ENCODE data around the gene STK10. TPM values are rescaled to one million over a fixed set of nuclear protein-coding genes. Genes with fewer than 3 reads are reported as not detected.

Gene STK10
- total and polyA plus RNA-seq, 9 of the 15 experiments (the other 6 are each of a cell fraction or from before 2014, with no cell fraction given) = 0.30 to 6.7 (median 2.4) TPM

DNA sequence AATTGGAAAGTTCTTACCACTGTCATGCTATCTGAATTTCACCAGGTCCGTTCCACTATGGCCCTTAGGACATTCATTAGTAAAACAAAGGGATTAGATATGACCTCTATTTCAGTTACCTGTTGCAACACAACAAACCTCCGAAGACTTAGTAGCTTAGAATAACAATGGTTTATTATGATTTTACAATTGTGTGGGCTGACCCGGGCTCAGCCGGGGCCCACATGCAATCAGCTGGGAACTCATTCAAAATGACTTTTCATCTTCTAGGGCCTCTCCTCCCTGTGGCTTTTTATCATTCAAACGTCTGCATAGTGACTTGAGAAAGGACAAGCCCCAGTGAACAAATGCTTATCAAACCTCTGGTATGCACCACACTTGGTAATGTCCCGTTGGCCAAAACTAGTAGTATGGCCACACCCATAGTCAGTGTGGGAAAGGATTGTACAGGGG is 179.3 kb downstream of the STK10 start (continued):
- no peak for TF ChIP-seq SMAD4 (CRISPR knock-in tag; conservative IDR thresholded peaks at IDR 0.05)
- TF ChIP-seq MXI1 (IDR thresholded peaks at IDR 0.05; ENCODE audit: low read depth, low read length) = no peak
- TF ChIP-seq BRD9 (IDR thresholded peaks at IDR 0.05; ENCODE audit: low read depth, partially characterized antibody) = no peak
- TF ChIP-seq MYBL2 (IDR thresholded peaks at IDR 0.05; ENCODE audit: low read depth) = no peak
- no peak for TF ChIP-seq MYBL2 (CRISPR knock-in tag; IDR thresholded peaks at IDR 0.05; ENCODE audit: borderline replicate concordance)
- TF ChIP-seq SMARCA4 (IDR thresholded peaks at IDR 0.05) = peak; percentile 45; the same call in 1 of the 2 replicates
- TF ChIP-seq CEBPB (tag; IDR thresholded peaks at IDR 0.05) = peak; percentile 65
- TF ChIP-seq SMAD2 (IDR thresholded peaks at IDR 0.05; ENCODE audit: low read depth, low read length) = no peak
- TF ChIP-seq GTF2F1 (IDR thresholded peaks at IDR 0.05; ENCODE audit: low read depth, low read length) = no peak
- 0 out of 4 replicates have a peak, but pooled peaks of 1 of the 2 experiments have one; percentile 43 for TF ChIP-seq HDAC1 (IDR thresholded peaks at IDR 0.05)
- TF ChIP-seq POLR2AphosphoS5 (IDR thresholded peaks at IDR 0.05; ENCODE audit: control insufficient read depth, insufficient read depth, low read depth, low read length) = peak; percentile 66
- no peak for TF ChIP-seq KLF10 (CRISPR knock-in tag; IDR thresholded peaks at IDR 0.05)
- peak in 1 of 2 experiments; percentile 61; a peak in 1 of 4 replicates for TF ChIP-seq RCOR1 (IDR thresholded peaks at IDR 0.05; ENCODE audit: borderline replicate concordance in 1 of 2, low read depth in 2 of 2, low read length in 2 of 2)
- TF ChIP-seq, protein P1, sequence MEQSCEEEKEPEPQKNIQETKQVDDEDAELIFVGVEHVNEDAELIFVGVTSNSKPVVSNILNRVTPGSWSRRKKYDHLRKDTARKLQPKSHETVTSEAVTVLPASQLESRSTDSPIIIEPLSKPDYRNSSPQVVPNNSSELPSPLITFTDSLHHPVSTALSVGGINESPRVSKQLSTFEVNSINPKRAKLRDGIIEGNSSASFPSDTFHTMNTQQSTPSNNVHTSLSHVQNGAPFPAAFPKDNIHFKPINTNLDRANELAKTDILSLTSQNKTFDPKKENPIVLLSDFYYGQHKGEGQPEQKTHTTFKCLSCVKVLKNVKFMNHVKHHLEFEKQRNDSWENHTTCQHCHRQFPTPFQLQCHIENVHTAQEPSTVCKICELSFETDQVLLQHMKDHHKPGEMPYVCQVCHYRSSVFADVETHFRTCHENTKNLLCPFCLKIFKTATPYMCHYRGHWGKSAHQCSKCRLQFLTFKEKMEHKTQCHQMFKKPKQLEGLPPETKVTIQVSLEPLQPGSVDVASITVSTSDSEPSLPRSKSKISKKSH (CRISPR knock-in tag; IDR thresholded peaks at IDR 0.05) = no peak
- TF ChIP-seq POLR2G (IDR thresholded peaks at IDR 0.05; ENCODE audit: low read depth, low read length) = no peak
- TF ChIP-seq ZNF785 (CRISPR knock-in tag; IDR thresholded peaks at IDR 0.05) = no peak
- TF ChIP-seq, protein P2, sequence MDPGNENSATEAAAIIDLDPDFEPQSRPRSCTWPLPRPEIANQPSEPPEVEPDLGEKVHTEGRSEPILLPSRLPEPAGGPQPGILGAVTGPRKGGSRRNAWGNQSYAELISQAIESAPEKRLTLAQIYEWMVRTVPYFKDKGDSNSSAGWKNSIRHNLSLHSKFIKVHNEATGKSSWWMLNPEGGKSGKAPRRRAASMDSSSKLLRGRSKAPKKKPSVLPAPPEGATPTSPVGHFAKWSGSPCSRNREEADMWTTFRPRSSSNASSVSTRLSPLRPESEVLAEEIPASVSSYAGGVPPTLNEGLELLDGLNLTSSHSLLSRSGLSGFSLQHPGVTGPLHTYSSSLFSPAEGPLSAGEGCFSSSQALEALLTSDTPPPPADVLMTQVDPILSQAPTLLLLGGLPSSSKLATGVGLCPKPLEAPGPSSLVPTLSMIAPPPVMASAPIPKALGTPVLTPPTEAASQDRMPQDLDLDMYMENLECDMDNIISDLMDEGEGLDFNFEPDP (CRISPR knock-in tag; IDR thresholded peaks at IDR 0.05) = no peak
- 0 out of 2 replicates have a peak, but pooled peaks have one; percentile 16 for TF ChIP-seq KLF16 (IDR thresholded peaks at IDR 0.05)
- TF ChIP-seq NCOR1 (IDR thresholded peaks at IDR 0.05) = peak; percentile 63
- TF ChIP-seq RHOXF2B (CRISPR knock-in tag; conservative IDR thresholded peaks at IDR 0.05) = no peak
- peak in 1 of 2 experiments; percentile 55; a peak in 1 of 4 replicates for TF ChIP-seq TEAD1 (CRISPR knock-in tag; IDR thresholded peaks at IDR 0.05)
- no peak for TF ChIP-seq SAFB2 (IDR thresholded peaks at IDR 0.05; ENCODE audit: borderline replicate concordance, low read depth, low read length, severe bottlenecking)
- TF ChIP-seq ARID3B (CRISPR knock-in tag; IDR thresholded peaks at IDR 0.05; ENCODE audit: borderline replicate concordance) = no peak
- peak; percentile 79 for TF ChIP-seq CBFA2T3 (IDR thresholded peaks at IDR 0.05)
- TF ChIP-seq, protein P3, sequence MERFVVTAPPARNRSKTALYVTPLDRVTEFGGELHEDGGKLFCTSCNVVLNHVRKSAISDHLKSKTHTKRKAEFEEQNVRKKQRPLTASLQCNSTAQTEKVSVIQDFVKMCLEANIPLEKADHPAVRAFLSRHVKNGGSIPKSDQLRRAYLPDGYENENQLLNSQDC (CRISPR knock-in tag; IDR thresholded peaks at IDR 0.05) = no peak
- TF ChIP-seq YY1 (IDR thresholded peaks at IDR 0.05; ENCODE audit: borderline replicate concordance in 1 of 3, control insufficient read depth in 1 of 3, extremely low read depth in 1 of 3, insufficient read depth in 3 of 3, insufficient read length in 1 of 3, insufficient replicate concordance in 2 of 3, low read depth in 1 of 3, low read length in 2 of 3) = no peak
